BE2C (cell line): ENCODE data around the gene PPIE.

Experiments used
- DNase-seq: peaks from one replicate; pipeline ENCODE4 v3.0.0-alpha.2; 2020
- H3K27me3 ChIP-seq: fragments of 250-450 bp; sonication (Bioruptor Pico); 2 replicates; pipeline ENCODE4 v1.5.1; 2020; ENCODE audit warnings: mild to moderate bottlenecking
- H3K36me3 ChIP-seq: fragments of 250-450 bp; sonication (Bioruptor Pico); 2 replicates; pipeline ENCODE4 v1.5.1; 2020; ENCODE audit warnings: mild to moderate bottlenecking
- H3K4me1 ChIP-seq: fragments of 250-450 bp; sonication (Bioruptor Pico); 2 replicates; pipeline ENCODE4 v1.5.1; 2020
- H3K4me3 ChIP-seq: 2 replicates; pipeline ENCODE4 v1.5.1; 2011; ENCODE audit warnings: low read depth, low read length
- H3K9me3 ChIP-seq: fragments of 250-450 bp; sonication (Bioruptor Pico); 2 replicates; pipeline ENCODE4 v1.5.1; 2020
- CTCF ChIP-seq: IDR thresholded peaks from 2 replicates; pipeline ENCODE4 v1.5.1; 2012; ENCODE audit warnings: mild to moderate bottlenecking, low read depth, low read length

Gene PPIE

GRCh38 chr1:39799770-39800470 is 61.2 kb downstream of the PPIE start:
- Histone ChIP-seq H3K4me1 (no peaks in the 10 kb centered on the region; the same call in 1 of the 2 replicates), H3K9me3 (no peaks in the 10 kb centered on the region), H3K4me3 (peak overlapping the region; percentile 26), H3K36me3 (no peaks in the 10 kb centered on the region), H3K27me3 (no peaks in the 10 kb centered on the region)
- TF ChIP-seq CTCF = peak; percentile 60
- DNase-seq = peak; percentile 67

- TF ChIP-seq CTCF = no peak
- H3K4me3 ChIP-seq = no peak overlapping the region
- no peak for DNase-seq
- H3K36me3 ChIP-seq = no peaks in the 10 kb centered on the region
- H3K9me3 ChIP-seq = no peaks in the 10 kb centered on the region
- no peaks in the 10 kb centered on the region for H3K27me3 ChIP-seq
- no peaks in the 10 kb centered on the region; the same call in 1 of the 2 replicates for H3K4me1 ChIP-seq
These were observed 61.8 kb downstream of the PPIE start for GRCh38 chr1:39800471-39800835.

GRCh38 chr1:39802496-39803260 is 64.0 kb downstream of the PPIE start:
- no peak for DNase-seq
- H3K27me3 ChIP-seq = no peaks in the 10 kb centered on the region
- no peak overlapping the region for H3K4me3 ChIP-seq
- H3K36me3 ChIP-seq = no peaks in the 10 kb centered on the region
- H3K9me3 ChIP-seq = no peaks in the 10 kb centered on the region
- no peak for TF ChIP-seq CTCF
- no peaks in the 10 kb centered on the region; the same call in 1 of the 2 replicates for H3K4me1 ChIP-seq

- TF ChIP-seq CTCF = no peak
- Histone ChIP-seq H3K4me1 (no peaks in the 10 kb centered on the region), H3K9me3 (no peaks in the 10 kb centered on the region), H3K4me3 (no peak overlapping the region), H3K27me3 (no peaks in the 10 kb centered on the region), H3K36me3 (no peaks in the 10 kb centered on the region)
- DNase-seq = no peak
These were observed 66.7 kb downstream of the PPIE start for GRCh38 chr1:39805385-39805784.

- DNase-seq = no peak
- Histone ChIP-seq H3K36me3 (no peaks in the 10 kb centered on the region), H3K4me1 (no peaks in the 10 kb centered on the region), H3K9me3 (no peaks in the 10 kb centered on the region), H3K4me3 (no peak overlapping the region), H3K27me3 (no peaks in the 10 kb centered on the region)
- no peak for TF ChIP-seq CTCF
These were observed 70.3 kb downstream of the PPIE start for GRCh38 chr1:39808784-39809517.
